ENCODE measurements around the gene TRAPPC10. TPM values are rescaled to one million over a fixed set of nuclear protein-coding genes. Genes with fewer than 3 reads are reported as not detected.
"Not testable (repeated sequence)": the region's sequence is repeated elsewhere in the genome, so short reads cannot be mapped to it uniquely, and the experiment has no call there.

Gene TRAPPC10
- total RNA-seq, 1 donor from 2014 or later: 23.4 TPM

DNA sequence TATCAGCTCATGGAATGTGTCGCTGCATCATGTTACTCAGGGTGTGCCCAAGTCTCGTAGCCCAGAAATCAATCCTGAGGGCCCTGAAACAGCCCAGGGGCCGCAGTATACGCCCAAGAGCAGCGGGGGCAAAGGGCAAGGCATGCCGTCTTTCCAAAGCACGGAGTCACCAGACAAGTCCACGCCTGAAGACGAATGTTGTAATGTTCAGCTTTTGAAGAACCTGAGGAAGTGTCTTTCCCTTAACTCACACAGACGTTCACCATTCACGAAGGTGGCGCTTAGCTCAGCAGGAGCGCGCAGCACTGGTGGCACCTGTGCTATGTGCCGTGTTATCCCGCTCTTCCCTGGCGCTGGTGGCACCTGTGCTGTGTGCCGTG lies 76.3 kb downstream of the TRAPPC10 start:
- DNase-seq (ENCODE audit: low read depth, low spot score): no peak

DNA sequence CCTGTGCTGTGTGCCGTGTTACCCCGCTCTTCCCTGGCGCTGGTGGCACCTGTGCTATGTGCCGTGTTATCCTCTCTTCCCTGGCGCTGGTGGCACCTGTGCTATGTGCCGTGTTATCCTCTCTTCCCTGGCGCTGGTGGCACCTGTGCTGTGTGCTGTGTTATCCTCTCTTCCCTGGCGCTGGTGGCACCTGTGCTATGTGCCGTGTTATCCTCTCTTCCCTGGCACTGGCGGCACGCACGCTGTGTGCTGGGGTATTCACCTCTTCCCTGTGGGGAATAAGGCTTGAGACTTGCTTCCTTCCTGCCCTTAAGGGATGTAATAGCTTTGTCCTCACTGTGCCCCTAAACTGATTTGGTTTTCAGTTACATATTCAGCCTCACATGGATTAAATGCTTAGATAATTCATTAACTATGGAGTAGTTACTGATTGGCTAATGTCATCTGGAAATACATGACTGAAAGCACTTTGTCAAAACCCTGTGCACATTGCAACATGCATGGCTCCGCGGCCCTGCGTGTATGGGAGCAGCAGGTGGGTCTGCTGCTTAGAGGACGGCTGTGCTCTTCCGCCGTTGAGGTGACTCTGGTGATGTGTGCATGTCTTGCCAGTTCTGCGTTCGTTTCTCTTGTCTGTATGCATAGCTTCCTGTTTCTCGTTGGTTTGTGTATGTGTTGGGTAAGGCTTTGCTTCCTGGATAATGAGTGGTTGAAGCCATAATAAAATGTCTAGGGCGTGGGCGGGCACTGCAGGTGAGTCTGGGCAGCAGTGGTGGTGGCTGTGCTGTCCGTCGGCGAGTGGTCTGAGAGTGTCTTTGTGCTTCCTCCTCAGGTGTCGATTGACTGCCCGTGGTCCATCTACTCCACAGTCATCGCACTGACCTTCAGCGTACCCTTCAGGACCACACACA lies 77.1 kb downstream of the TRAPPC10 start:
- no peak for DNase-seq (ENCODE audit: low read depth, low spot score)

DNA sequence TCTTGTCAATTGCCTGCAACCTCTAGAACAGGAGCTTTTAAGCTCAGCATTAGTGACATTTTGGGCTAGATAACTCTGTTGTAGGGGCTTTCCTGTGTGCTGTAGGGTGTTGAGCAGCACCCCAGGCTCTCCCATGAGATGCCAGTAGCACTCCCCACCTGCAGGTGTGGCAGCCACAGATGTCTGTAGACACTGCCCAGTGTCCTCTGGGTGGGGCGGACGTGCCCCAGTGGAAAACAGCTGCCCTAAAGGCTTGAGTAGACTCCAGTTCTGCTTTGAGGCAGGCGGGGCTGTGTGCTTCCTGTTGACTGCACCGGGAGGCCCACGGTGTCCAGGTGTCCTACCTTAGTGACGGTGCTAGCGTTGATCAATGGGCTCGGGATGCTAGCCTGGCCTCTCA lies 78.2 kb downstream of the TRAPPC10 start:
- DNase-seq (ENCODE audit: low read depth, low spot score): no peak

DNA sequence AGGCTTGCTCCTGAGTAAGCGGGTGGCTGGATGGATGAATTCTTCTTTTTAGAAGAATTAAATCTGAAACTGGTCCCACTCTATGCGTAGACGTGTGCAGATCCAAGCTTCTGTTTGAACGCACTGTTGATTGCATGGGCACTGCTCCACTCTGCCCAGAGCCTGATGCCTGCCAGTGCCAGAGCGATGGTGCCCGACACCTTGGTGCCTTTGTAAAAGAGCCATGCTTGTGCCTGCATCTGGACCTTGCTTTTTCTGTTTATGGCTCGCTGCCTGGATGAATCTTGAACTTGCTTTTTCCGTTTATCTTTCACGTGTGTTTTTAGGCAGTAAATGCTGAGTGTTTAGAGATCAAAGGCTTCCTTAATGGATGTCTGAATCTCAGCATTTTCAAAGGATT lies 80.1 kb downstream of the TRAPPC10 start:
- DNase-seq (ENCODE audit: low read depth, low spot score): no peak

DNA sequence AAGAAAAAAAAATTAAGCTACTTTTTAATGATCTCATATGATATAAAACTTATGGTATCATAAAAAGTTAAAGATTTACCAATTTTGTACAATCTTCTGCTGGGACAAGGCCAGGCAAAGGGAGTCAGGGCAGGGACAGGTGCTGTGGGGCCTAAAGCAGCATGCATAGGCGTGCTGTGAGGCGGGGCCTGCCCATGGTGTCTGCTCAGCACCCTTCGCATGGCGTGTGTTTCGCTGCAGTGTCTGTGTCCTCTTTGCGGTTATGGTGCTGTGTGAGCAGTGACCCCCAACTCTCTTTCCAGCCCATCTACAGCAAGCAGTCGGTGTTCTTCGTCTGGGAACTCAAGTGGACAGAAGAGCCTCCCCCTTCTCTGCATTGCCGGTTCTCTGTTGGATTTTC lies 81.7 kb downstream of the TRAPPC10 start:
- DNase-seq (ENCODE audit: low read depth, low spot score): no peak

DNA sequence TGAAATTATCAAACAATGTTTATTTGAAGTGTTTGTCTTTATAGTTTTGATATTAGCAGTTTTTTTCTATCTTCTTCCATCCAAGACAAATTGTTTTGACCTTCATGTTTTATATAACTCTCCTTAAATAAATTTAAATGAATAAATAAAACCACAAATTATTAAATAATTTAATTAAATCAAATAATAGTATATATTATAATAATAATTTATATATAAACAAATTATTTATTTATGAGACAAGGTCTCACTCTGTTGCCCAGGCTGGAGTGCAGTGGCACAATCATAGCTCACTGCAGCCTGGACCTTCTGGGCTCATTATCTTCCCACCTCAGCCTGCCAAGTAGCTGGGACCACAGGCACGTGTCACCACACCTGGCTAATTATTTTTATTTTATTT lies 82.7 kb downstream of the TRAPPC10 start:
- DNase-seq (ENCODE audit: low read depth, low spot score): no peak

DNA sequence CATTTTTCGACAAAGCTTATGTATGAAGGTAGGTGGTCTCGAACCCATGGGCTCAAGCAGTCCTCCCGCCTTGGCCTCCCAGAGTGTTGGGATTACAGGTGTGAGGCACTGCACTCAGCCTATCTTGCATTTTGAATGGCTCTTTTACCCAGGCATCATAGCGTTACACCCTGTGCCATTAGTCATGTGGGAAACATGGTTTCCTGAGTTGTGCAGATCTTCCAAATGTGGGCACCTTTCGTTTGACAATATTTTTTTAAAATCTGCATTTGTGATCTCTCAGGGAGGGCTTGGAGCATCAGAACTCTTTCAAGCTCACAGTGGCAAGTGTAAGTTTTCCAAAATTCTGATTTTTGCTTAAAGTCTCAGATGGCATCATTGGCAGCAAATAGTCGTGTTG lies 86.4 kb downstream of the TRAPPC10 start:
- DNase-seq (ENCODE audit: low read depth, low spot score): not testable (repeated sequence)

DNA sequence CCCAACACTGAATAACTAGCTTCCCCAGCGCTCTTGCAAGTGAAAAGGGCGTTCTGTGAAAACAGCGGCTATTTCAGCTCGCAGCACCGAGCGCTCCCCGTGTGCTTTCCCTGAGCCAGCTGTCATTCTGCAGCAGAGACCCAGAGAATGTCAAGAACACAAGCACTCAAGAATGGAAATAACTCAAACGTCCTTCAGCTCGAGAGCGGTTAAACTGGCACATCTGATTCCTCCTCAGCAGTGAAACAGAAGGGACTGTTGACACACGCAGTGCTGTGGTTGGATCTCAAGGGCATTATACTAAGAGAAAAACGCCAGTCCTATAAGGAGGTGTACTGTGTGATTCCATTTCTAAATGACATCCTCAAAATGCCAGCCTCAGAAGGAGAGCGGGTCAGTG lies 86.9 kb downstream of the TRAPPC10 start:
- DNase-seq (ENCODE audit: low read depth, low spot score): not testable (repeated sequence)

DNA sequence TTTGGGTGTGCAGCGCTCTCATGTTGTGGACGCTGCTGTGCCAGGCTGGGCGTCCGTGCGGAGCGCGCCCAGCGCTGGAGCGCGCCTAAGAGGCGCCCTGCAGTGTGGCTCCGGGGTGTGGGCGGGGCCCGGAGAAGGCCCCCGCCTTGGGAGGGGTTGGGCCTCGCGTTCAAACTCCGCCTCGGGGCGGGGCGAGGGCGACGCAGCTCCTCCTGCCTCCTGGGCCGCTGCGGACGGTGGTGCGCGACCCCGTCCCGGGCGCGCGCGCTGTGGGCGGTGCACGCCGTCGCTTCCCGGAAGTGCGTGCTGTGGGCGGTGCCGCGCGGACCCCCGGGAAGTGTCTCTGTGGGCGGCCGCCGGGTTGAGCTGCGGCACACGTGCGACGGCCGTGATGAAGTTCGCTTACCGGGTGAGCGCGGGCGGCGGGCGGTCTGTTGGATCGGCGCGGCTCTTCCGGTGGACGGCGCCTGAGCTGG lies 95.0 kb downstream of the TRAPPC10 start, which contains the start of gene PWP2:
Gene PWP2, plus strand, starts transcription at position 374 of the 476 bp plus-strand sequence. Its CDS starts 18 bp downstream, at position 392.
- DNase-seq (ENCODE audit: low read depth, low spot score): not testable (repeated sequence)

DNA sequence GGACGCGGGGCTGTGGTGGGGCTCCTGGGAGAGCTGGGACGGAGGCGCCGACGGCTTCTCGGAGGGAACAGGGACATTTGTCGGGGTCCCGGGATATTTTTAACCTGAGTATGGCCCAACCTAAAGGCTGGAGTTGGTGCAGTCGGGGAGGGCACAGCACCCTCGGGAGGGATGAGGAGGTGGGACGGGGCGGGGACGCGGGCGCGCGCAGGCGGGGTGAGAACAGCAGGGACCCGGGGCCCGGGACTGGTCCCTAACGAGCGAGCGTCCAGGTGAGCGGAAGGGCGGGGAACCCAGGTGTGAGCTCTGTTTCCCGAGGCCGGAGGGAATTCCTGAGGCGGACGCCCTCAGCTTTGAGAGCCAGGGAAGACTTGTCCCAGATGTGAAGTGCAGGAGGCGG lies 95.5 kb downstream of the TRAPPC10 start:
- not testable (repeated sequence) for DNase-seq (ENCODE audit: low read depth, low spot score)

DNA sequence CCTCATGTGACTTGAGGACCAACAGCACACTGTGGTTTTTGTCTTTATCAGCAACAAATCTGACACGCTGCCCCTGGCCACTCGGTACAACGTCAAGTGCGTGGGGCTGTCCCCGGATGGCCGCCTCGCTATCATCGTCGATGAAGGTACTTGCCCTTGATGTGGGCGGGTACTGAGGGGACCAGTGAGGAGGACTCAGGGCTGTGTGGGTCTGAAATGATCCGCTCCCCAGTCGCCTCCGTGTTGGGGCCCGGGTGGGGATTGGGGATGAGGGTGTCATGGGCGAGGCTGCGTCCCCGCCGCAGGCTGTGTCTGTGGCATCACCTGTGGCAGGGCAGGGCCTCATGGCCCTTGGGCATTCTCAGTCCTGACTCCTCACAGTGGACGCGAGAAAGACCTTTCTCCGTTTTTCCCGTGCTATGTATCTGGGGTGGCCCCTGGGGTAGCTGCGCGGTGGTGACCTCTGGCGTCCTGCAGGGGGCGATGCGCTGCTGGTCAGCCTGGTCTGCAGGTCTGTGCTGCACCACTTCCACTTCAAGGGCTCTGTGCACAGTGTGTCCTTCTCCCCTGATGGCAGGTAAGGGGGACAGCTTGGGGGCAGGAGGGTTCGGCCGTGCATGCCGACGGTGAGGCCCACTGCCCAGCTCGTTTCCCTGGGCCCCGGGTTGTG lies 101.7 kb downstream of the TRAPPC10 start:
- not testable (repeated sequence) for DNase-seq (ENCODE audit: low read depth, low spot score)

DNA sequence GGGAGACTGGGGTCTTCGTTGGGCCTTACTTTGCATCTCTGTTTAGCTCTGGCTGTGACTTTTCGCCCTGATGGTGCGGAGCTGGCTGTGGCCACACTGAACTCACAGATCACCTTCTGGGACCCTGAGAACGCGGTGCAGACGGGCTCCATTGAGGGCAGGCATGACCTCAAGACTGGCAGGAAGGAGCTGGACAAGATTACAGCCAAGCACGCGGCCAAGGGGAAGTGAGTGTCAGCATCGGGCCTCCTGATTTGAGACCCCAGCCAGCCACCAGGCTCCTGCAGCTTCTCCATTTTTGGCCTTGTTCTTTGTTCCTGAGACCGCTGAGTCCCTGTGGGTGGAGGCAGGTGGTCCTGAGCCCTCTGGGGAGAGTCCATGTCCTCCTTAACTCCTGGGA lies 110.0 kb downstream of the TRAPPC10 start:
- DNase-seq (ENCODE audit: low read depth, low spot score): not testable (repeated sequence)

DNA sequence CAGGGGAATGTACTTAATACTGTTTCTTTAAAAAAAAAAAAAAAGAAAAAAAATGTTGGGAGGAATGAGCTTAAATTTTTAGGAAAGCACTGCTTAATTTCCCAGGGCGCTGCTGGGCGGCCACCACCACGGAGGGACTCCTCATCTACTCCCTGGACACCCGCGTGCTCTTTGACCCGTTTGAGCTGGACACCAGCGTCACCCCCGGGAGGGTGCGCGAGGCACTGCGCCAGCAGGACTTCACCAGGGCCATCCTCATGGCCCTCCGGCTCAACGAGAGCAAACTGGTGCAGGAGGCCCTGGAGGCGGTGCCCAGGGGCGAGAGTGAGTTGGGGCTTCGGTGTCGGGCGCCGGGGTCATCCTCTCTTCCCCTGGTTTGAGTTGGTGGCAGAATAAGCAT lies 115.7 kb downstream of the TRAPPC10 start:
- not testable (repeated sequence) for DNase-seq (ENCODE audit: low read depth, low spot score)

DNA sequence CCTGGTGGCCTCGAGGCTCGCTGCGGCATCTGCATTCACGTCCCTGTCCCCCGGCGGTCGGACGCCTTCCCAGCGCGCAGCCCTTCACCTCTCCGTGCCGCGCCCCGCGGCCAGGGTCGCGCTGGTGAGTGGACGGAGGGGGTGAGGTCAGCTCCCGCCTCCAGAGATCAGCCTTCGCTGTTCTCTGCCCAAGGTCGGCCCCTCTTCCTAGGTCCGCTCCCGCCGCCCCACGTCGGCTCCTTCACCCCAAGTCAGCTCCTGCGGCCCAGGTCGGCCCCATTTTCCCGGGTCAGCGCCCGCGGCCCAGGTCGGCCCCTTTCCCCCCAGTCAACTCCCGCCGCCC lies 121.6 kb downstream of the TRAPPC10 start:
- not testable (repeated sequence) for DNase-seq (ENCODE audit: low read depth, low spot score)

DNA sequence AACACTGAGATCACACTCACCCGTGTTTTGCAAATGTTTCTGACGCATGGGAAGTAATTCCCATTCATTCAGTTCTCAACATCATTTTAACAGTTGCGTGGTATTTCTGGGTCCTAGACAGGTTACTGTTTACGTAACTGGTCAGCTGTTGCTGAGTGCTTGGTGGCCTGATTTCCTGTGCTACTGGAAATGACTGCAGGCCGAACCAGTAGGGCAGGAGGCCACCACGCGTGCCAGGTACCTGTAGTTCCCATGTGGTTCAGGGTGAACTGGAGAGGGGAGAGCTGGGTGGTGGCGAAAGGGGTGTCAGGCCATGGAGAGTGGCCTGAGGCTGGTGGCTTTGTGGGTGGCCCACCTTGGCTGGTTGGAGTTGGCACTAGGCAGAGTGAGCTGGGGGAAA lies 122.6 kb downstream of the TRAPPC10 start:
- DNase-seq (ENCODE audit: low read depth, low spot score): not testable (repeated sequence)

DNA sequence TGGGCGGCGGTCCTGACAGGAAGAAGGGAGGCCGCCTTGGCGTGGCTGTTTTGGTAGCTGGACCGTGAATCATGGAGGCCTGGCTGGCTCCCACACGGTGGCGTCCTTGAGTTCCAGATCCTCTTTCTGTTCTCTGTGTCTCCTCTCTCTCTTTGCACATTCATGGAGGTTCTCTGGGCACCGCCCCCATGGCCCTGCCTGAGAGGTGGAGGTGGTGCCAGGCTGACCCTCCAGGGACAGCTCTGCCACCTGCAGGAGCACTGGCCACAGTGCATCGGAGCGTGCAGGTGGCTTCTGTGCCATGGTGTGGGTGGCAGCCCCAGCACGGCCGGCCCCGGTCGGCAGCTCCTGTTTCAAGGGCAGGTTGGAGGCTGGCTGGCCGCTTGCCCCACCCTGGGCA lies 125.9 kb downstream of the TRAPPC10 start:
- DNase-seq (ENCODE audit: low read depth, low spot score): not testable (repeated sequence)

DNA sequence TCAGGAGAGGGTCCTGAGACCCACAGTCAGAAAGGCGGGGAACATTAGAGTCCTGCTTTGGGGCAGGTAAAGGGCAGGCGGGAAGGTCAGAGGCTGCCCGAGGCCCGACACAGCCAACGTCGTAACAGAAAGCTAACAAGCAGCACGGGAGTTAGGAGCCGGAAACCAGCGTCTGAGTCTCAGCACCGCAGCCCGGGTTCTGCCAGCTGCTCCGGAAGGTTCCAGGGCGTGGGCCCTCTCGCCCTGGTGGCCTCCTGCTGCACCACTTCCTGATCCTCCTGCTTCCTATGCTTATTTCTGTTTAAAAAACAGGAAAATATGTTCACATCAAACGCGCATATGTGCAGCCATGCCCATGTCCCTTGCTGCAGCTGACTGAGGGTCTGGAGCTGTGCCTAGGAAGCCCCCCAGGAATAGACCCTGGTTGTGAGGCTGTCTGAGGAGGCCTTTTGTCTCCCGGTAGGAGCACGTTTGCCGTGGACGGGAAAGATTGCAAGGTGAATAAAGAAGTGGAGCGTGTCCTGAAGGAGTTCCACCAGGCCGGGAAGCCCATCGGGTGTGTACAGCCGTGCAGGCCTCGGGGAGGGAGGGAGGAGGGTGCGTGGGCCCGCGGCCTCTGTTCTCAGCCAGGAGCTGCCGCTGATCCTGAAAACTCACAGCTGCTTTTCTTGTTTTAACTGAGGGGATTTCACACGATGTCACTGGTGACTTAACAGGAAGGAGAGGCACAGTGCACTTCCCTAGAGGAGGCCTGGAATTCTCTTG lies 127.9 kb downstream of the TRAPPC10 start:
- DNase-seq (ENCODE audit: low read depth, low spot score): not testable (repeated sequence)

DNA sequence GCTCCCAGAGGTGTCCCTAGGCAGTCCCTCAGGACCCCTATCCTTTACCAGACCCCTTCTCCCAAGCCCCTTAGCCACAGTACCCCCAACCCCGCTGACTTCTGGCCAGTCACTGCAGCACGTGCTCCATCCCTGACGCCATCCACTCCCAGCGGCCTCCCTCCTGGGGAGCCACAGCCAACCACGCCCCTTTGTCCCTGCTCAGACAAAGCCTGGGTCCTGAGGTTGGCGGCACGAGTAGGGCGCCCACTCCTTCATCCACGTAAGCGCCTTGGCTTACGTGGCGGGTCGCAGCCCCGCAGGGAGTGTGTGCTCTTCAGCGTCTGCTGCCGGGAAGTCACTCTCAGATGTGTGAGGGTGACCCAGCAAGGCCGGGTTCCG lies 128.4 kb downstream of the TRAPPC10 start:
- not testable (repeated sequence) for DNase-seq (ENCODE audit: low read depth, low spot score)

DNA sequence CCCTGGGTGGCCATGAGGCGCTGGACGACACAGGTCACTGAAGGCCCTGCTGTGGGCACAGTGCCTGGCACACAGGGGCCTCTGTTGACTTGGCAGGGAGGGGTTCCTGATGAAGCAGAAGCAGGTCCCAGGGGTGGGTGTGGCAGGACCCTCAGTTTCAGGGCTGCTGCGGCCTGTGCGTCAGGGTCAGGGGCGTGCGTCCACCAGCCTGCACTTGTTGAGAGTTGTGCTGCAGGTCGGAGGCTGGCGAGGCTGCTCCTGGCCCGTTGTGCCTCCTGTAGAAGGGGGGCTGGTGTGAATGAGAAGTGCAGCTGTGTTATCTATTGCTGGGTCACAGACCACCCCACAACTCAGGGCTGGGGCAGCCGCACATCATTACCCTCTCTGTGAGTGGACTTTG lies 130.4 kb downstream of the TRAPPC10 start:
- DNase-seq (ENCODE audit: low read depth, low spot score): not testable (repeated sequence)

DNA sequence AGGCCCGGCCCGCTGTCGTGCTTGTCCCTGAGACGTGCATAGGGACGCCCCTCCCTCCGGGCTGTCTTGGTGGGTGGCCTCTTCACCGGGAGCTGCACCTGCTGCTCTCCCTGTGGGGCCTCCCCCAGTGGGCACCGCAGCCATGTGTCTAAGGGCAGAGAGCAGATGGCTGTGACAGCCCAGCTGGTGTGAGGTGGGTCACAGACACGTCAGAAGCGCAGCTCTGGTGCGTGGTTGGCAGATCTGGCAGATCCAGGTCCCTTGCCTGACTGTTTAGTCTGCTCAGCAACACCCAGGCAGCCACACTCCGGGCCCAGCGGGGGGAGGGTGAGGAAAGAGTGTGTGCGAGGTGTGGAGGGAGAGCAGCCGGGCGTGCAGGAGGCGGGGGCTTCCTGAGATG lies 131.3 kb downstream of the TRAPPC10 start:
- DNase-seq (ENCODE audit: low read depth, low spot score): not testable (repeated sequence)

DNA sequence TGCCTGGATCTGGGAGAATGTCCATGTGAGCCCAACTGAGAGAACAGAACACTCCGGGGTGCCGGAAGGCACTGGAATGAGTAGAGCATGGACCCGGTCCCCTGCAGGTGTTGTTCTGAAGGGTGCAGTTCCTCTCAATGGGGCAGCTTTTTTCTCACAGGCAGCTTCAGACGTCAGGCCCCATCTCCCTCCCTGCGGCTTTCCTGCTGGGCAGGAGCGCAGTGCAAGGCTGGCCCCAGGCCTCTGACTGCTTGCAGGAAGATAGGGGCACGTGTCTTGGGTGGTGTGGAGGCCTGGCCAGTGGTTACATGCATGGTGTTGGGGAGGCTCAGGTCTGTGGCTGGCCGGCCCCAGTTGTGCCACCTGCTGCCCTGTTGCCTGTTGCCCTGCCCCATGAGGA lies 131.9 kb downstream of the TRAPPC10 start:
- not testable (repeated sequence) for DNase-seq (ENCODE audit: low read depth, low spot score)

Measured in pulmonary artery endothelial cell (primary cell).